Liver (tissue), 3 donors: ENCODE measurements around the gene ZFYVE9.
"Not testable (repeated sequence)": the region's sequence is repeated elsewhere in the genome, so short reads cannot be mapped to it uniquely, and the experiment has no call there.

Experiments
- FOXA1 ChIP-seq: IDR thresholded peaks from 2 replicates; pipeline ENCODE4 v1.6.1; 2016; ENCODE audit warnings: antibody characterized with exemption
- FOXA2 ChIP-seq: IDR thresholded peaks from 2 replicates; pipeline ENCODE4 v1.6.1; 2016; ENCODE audit warnings: antibody characterized with exemption
- JUND ChIP-seq, 2 donors: IDR thresholded peaks; 2 replicates each; pipeline ENCODE4 v1.6.1; 2016; ENCODE audit warnings: antibody characterized with exemption in 2 of 2
- SP1 ChIP-seq: IDR thresholded peaks from 2 replicates; pipeline ENCODE4 v1.6.1; 2018; ENCODE audit warnings: antibody characterized with exemption, mild to moderate bottlenecking
- TAF1 ChIP-seq: conservative IDR thresholded peaks from 2 replicates; pipeline ENCODE4 v1.6.1; 2016; ENCODE audit warnings: antibody characterized with exemption, mild to moderate bottlenecking
- YY1 ChIP-seq: IDR thresholded peaks from 2 replicates; pipeline ENCODE4 v1.6.1; 2016; ENCODE audit warnings: antibody characterized with exemption, mild to moderate bottlenecking
- TF ChIP-seq, protein P1 (sequence below): fragments of 150-350 bp; IDR thresholded peaks from 2 replicates; pipeline ENCODE4 v1.5.1; 2017; ENCODE audit warnings: improper control_type of control experiment, low read depth, low read length; ENCODE audit not compliant: missing input control
- TF ChIP-seq, protein P2 (sequence below): IDR thresholded peaks from 2 replicates; pipeline ENCODE4 v1.6.1; 2016; ENCODE audit warnings: antibody characterized with exemption
- TF ChIP-seq, protein P3 (sequence below): IDR thresholded peaks from 2 replicates; pipeline ENCODE4 v1.6.1; 2016; ENCODE audit warnings: antibody characterized with exemption, mild to moderate bottlenecking
- TF ChIP-seq, protein P4 (sequence below): IDR thresholded peaks from 2 replicates; pipeline ENCODE4 v1.6.1; 2016; ENCODE audit warnings: antibody characterized with exemption
- donor health status: healthy.
- donor health status: healthy.

- TF ChIP-seq, protein P1, sequence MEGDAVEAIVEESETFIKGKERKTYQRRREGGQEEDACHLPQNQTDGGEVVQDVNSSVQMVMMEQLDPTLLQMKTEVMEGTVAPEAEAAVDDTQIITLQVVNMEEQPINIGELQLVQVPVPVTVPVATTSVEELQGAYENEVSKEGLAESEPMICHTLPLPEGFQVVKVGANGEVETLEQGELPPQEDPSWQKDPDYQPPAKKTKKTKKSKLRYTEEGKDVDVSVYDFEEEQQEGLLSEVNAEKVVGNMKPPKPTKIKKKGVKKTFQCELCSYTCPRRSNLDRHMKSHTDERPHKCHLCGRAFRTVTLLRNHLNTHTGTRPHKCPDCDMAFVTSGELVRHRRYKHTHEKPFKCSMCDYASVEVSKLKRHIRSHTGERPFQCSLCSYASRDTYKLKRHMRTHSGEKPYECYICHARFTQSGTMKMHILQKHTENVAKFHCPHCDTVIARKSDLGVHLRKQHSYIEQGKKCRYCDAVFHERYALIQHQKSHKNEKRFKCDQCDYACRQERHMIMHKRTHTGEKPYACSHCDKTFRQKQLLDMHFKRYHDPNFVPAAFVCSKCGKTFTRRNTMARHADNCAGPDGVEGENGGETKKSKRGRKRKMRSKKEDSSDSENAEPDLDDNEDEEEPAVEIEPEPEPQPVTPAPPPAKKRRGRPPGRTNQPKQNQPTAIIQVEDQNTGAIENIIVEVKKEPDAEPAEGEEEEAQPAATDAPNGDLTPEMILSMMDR, result not testable (repeated sequence)
- TF ChIP-seq, protein P2, sequence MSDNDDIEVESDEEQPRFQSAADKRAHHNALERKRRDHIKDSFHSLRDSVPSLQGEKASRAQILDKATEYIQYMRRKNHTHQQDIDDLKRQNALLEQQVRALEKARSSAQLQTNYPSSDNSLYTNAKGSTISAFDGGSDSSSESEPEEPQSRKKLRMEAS, result not testable (repeated sequence)
- not testable (repeated sequence) for TF ChIP-seq TAF1; YY1; FOXA1; SP1; JUND (IDR thresholded peaks at IDR 0.05); FOXA2
- TF ChIP-seq, protein P3, sequence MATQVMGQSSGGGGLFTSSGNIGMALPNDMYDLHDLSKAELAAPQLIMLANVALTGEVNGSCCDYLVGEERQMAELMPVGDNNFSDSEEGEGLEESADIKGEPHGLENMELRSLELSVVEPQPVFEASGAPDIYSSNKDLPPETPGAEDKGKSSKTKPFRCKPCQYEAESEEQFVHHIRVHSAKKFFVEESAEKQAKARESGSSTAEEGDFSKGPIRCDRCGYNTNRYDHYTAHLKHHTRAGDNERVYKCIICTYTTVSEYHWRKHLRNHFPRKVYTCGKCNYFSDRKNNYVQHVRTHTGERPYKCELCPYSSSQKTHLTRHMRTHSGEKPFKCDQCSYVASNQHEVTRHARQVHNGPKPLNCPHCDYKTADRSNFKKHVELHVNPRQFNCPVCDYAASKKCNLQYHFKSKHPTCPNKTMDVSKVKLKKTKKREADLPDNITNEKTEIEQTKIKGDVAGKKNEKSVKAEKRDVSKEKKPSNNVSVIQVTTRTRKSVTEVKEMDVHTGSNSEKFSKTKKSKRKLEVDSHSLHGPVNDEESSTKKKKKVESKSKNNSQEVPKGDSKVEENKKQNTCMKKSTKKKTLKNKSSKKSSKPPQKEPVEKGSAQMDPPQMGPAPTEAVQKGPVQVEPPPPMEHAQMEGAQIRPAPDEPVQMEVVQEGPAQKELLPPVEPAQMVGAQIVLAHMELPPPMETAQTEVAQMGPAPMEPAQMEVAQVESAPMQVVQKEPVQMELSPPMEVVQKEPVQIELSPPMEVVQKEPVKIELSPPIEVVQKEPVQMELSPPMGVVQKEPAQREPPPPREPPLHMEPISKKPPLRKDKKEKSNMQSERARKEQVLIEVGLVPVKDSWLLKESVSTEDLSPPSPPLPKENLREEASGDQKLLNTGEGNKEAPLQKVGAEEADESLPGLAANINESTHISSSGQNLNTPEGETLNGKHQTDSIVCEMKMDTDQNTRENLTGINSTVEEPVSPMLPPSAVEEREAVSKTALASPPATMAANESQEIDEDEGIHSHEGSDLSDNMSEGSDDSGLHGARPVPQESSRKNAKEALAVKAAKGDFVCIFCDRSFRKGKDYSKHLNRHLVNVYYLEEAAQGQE, result not testable (repeated sequence)
- TF ChIP-seq, protein P4, sequence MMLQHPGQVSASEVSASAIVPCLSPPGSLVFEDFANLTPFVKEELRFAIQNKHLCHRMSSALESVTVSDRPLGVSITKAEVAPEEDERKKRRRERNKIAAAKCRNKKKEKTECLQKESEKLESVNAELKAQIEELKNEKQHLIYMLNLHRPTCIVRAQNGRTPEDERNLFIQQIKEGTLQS, result not testable (repeated sequence)
These were observed 64.8 kb downstream of the ZFYVE9 start for GRCh38 chr1:52206686-52207085.
